HepG2 (cell line): ENCODE measurements around the gene NECTIN2. TPM values are rescaled to one million over a fixed set of nuclear protein-coding genes. Genes with fewer than 3 reads are reported as not detected.

ENCODE experiments used
- HNRNPUL1 ChIP-seq: fragments of 200-400 bp; formaldehyde crosslinking; IDR thresholded peaks from 2 replicates; pipeline ENCODE4 v1.6.1; 2017; ENCODE audit warnings: low read depth, mild to moderate bottlenecking, low read length, moderate library complexity
- NCOA5 ChIP-seq: sonication (generic); formaldehyde crosslinking; IDR thresholded peaks from 2 replicates; pipeline ENCODE4 v1.4.0; 2020; ENCODE audit warnings: missing genetic modification reagents
- NR3C1 ChIP-seq: sonication (generic); formaldehyde crosslinking; IDR thresholded peaks from 2 replicates; pipeline ENCODE4 v1.4.0; 2020; ENCODE audit warnings: missing genetic modification reagents
- PAWR ChIP-seq: sonication (generic); formaldehyde crosslinking; IDR thresholded peaks from 2 replicates; pipeline ENCODE4 v1.4.0; 2020; ENCODE audit warnings: missing genetic modification reagents, mild to moderate bottlenecking, borderline replicate concordance
- SALL1 ChIP-seq: sonication (generic); formaldehyde crosslinking; IDR thresholded peaks from 2 replicates; pipeline ENCODE4 v1.8.0; 2022; ENCODE audit warnings: mild to moderate bottlenecking, missing genetic modification reagents
- XBP1 ChIP-seq: sonication (generic); formaldehyde crosslinking; IDR thresholded peaks from 2 replicates; pipeline ENCODE4 v1.5.0; 2020; ENCODE audit warnings: missing genetic modification reagents
- ZBTB4 ChIP-seq: sonication (generic); formaldehyde crosslinking; IDR thresholded peaks from 2 replicates; pipeline ENCODE4 v1.4.0; 2020; ENCODE audit warnings: missing genetic modification reagents, mild to moderate bottlenecking, borderline replicate concordance
- ZFP91 ChIP-seq: sonication (generic); formaldehyde crosslinking; IDR thresholded peaks from 2 replicates; pipeline ENCODE4 v1.9.0; 2022; ENCODE audit warnings: missing genetic modification reagents, mild to moderate bottlenecking, borderline replicate concordance
- ZNF121 ChIP-seq: sonication (generic); formaldehyde crosslinking; IDR thresholded peaks from 2 replicates; pipeline ENCODE4 v1.5.0; 2020; ENCODE audit warnings: mild to moderate bottlenecking, missing genetic modification reagents
- ZNF691 ChIP-seq: sonication (generic); formaldehyde crosslinking; IDR thresholded peaks from 2 replicates; pipeline ENCODE4 v1.4.0; 2020; ENCODE audit warnings: missing genetic modification reagents, low read depth, mild to moderate bottlenecking, borderline replicate concordance
- polyA plus RNA-seq, 8 experiments: library from polyadenylated mRNA; depleted of rRNA in 3 of 8; stranded (reverse) in 7 of 8; unstranded in 1 of 8; fragments of >200 nt; fragmentation: Illumina TruSeq in 4 of 8; extraction: Trizol in 4 of 8; gene quantifications; 2 replicates each; pipeline versions ENCODE4 v1.2.1 to v1.2.3, GENCODE V29; 2011 to 2016; ENCODE audit warnings: low read depth in 4 of 8, missing spikeins in 1 of 8, mixed read lengths in 1 of 8; ENCODE audit not compliant: insufficient read depth in 1 of 8
- total RNA-seq, 5 experiments: library from RNA; depleted of rRNA; stranded (reverse); fragments of >200 nt; fragmentation: Illumina TruSeq; extraction: Trizol; gene quantifications; 2 replicates each; pipeline ENCODE4 v1.2.3, GENCODE V29; 2016; ENCODE audit warnings: low read depth in 1 of 5

The NECTIN2 gene
- total and polyA plus RNA-seq, 2 of the 13 experiments (the other 11 are each of a cell fraction or from before 2014, with no cell fraction given), result 75.4 to 114 TPM

- TF ChIP-seq ZBTB4 (CRISPR knock-in tag) (no peak), SALL1 (0 out of 2 replicates have a peak, but pooled peaks have one; percentile 8), XBP1 (CRISPR knock-in tag) (no peak), ZNF691 (CRISPR knock-in tag) (no peak), HNRNPUL1 (no peak), NR3C1 (no peak), NCOA5 (CRISPR knock-in tag) (no peak), PAWR (CRISPR knock-in tag) (no peak), ZNF121 (CRISPR knock-in tag) (no peak), ZFP91 (CRISPR knock-in tag) (peak; percentile 22; the same call in 1 of the 2 replicates)
Observed at GRCh38 chr19:44848812-44849447, 2.8 kb downstream of the NECTIN2 start (continued).
